ENCODE results near the gene TULP4.
"Not testable (repeated sequence)": the region's sequence is repeated elsewhere in the genome, so short reads cannot be mapped to it uniquely, and the experiment has no call there.

Gene TULP4

DNA sequence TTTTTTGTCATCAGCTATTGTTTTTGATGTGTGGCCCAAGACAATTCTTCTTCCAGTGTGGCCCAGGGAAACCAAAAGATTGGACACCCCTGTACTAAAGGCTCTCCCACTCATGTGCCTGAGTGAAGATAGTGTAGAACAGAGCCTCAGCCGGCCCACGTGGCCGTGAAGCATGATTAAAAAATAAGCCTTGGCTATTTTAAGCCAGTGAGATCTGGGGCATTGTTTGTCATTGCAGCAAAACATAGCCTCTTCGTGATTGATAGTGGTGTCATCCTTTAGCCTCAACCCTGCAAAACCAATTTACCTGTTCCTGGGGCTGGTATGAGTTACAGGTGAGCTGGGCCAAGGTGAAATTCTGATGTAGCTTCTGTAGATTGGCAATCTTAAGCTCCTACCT, 85.3 kb downstream of the TULP4 start:
- DNase-seq: no peak

DNA sequence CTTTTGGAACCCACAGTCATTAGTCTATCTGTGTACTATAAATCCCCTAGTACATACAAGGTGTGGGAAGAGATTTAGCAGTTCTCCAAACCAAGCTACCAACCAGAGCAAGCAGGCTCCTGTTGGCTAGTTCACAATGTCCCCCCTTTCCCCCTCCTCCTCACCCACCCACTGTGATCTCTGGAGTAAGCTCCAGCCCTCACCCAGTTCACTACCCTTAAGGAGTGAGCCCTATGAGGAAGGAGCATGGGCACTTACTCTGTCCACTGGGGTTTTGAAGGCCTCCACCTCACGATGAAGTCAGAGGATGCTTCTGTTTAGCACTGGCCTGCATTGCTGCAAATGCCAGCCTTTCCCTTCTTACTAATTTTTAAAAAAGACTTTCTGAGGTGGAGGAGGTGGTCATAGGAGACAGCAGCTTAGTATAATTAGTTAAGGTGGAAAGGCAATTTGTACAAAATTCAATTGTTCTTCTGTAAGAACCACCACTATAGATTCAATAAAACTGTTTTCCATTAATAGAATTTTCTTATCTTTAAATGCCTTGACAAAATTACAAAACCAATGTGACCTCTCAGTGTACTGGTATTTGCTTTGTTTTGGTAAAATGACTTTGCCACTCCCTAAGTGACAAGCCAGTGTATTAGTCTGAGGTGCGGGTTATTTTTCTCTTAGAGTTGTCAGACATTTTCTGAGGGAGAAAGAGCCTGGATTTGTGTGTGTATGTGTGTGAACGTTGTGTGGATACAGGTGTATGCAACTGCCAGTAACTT, 86.2 kb downstream of the TULP4 start:
- no peak for DNase-seq

DNA sequence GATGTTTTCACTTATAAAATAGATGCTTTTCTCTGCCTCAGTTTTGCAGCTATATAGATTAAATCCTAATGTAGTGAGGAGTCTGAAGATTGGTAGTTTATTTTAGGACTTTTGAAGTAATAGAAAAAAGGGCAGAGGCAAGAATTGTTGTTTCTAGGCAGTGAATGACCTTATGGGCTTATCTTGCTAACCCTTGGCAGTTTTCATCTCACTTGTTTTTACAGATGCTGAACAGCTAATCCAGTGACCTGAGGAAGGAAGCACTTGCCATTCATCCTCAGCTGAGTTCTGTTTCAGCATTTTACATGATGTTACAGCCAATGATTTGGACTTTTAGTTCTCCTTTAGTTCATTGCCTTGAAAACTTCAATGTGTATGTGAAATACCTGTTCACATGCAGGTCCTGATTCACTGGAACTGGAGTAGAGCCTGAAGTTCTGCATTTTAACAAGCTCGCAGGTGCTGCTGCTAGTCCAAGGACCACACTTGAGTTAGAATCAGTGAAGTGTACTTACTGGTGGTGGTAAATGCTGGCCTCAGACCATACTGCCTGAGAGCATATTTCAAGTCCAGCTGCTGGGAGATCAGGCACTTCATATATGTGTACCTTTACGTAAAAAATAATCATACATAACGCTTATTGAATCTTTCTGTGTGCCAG, 86.9 kb downstream of the TULP4 start:
- no peak for DNase-seq

DNA sequence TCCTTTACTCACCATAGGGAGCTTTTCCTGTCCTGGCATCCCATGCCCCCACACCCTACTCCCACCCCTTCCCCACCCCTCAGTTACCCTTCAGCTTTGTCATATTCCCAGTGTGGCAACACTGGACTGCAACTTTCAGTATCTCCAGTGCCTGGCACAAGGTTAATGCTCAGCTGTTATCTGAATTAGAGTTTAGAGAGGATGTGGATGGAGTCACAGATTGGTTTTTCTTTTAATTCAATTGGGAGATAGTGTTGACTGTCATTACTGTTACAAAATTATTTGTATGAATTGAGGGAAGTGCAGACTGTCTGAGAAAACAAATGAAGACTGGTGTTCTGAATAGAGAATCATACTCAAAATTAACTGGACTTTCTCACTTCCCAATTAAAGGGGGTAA, 89.9 kb downstream of the TULP4 start:
- no peak for DNase-seq

DNA sequence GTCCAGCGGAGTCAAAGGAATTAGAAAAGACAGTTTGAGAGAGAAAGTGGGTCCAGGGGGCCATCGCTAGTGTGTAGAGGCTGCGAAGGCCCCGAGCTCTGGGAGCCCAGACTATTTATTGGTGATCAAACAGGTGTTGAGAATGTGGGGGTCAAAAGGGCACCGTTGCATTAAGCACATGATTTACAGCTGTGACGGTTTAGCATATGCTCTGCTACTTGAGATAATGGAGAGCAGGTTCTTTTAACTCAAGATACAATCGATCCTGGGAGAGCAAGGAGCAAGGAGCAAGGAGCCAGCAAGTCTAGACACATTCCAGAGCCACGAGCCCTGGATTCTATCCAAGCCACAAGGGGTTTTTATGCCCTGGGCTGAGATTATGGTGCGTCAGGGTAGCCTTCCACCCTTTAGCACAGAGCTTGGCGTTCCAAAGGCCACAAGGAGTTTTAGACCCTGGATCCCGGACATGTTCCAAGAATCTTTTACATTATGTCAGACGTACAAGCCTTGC, 93.1 kb downstream of the TULP4 start:
- not testable (repeated sequence) for DNase-seq

DNA sequence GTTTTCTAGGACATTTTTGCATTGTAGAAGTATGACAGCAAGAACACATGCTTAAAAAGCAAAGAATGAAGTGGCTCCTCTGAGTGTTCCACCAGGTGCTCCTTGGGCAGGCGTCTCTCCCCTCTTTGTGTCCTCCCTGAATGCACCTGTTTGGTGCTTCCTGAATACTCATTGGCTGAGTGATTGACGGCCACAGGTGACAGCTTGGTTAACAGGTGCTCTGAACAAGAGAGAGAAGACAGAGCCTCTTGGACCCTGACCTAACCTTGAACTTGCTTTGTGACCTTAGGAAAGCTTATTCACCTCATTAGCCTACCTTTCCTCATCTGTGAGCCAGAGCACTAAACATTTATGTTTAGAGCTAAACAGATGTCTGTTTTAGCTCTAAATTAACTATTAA, 93.7 kb downstream of the TULP4 start:
- DNase-seq: no peak

DNA sequence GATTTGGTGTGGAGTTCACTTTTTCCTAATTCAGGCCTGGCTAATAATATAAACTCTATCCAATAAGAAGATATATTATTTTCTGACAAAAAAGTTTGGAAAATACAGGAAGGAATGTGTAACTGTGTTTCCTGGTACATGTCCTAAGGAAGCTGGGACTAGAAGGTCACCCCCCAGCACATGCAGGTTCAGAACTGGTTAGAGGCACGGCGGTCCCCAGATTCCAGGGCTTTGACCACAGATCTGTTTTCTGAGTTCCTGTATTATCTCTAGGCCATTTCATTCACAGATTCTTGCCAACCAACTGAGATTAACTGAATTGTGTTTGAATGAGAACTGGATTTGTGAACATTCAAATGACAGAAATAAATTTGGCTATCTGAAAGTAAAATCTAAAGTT, 94.5 kb downstream of the TULP4 start:
- no peak for DNase-seq

DNA sequence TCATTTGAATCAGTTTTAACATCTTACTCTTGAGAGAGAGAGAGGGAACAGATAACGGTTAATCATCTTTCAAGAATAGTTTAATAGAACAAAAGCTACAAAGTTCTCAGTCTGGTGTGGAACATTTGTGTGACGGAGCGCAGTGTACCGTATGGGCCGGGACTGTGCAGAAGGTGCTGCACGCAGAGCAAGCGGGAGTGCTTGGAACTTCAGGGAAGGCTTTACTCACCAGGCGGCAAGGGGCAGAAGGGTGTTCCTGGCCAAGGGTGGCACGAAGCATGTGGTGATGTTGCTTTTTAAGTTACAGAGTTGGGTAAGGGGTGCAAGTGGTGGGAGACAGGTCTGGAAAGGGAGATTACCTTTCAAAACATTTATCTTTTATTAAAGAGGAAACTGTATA, 95.7 kb downstream of the TULP4 start:
- DNase-seq: no peak

DNA sequence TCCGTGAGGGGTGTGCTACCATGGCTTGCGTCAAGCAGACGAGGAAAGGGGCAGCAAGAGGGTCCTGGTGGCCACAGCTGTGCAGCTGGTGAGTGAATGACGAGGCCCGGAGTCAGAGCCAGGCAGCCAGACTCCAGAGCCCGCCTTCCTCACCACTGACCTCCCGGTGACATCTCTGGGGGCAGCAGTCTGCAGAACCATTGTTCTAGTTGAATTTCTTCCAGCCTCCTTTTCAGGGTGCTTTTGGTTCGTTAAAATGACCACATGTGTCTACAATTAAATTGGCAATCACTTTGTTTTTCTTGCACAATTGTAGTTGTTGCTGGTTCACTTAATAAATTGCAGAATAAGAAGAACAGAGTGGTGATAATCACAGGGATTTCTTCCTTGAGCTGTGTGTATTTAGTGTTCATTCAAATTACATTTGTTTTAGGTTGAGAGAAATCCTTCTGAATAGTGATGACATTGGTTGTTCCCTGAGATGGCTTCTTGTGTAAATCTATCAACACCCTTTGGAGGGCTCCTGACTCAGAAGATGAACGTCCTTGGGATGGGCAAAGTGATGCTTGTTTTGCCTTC, 96.4 kb downstream of the TULP4 start:
- no peak for DNase-seq

DNA sequence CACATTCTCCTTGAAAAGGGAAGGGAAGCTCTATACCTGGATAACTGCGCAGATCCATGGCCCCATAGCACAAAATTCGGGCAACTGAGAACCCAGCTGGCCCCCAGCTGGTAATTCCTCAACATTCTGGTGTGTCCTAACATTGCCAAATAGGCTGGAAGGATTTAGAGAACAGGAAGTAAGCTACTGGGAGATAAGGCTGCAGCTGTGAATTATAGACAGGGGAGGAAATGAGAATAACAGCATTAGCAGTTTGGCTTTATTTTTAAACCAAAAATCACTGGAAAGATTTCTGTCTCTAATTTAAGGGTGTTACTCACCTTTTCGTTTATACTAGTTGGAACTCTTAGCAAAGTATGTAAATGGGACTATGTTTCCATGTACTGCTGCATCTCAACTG, 97.2 kb downstream of the TULP4 start:
- DNase-seq: no peak

DNA sequence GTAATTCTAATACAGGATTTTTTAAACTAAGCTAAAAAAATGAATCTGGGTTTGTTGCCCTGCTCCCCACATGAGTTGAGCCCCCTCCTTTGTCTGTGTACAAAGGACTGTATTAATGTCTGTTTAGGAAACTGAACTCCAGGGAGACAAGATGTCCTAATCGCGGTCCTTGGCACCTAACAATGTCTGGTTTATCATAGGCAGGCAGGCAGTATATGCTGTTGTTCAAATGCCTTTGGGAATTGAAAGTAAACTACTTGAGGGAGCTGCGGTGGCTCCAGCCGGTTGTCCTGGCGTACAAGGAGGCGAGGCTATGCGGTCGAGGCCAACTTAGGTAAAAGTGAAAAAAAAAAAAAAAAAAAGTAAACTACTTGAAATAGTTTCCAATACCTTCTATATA, 98.5 kb downstream of the TULP4 start:
- no peak for DNase-seq

DNA sequence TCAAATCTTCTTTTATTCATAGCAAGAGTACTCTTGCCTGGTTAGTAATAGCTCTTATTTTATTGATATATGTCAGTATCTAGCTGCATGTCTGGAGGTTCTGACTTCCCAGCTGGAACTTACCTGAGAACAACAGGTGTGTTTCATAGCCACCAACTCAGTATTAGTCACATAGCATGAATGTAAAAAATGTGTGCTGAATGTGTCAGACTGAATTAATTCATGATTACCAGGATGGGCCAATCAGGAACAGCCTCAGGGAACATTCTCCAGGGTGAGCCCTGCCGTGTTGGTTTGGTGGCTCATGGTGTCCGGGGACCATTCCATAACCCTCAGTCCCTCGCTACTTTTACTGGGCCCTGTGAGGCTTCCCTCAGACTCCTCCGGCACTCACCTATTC, 99.7 kb downstream of the TULP4 start:
- no peak for DNase-seq

DNA sequence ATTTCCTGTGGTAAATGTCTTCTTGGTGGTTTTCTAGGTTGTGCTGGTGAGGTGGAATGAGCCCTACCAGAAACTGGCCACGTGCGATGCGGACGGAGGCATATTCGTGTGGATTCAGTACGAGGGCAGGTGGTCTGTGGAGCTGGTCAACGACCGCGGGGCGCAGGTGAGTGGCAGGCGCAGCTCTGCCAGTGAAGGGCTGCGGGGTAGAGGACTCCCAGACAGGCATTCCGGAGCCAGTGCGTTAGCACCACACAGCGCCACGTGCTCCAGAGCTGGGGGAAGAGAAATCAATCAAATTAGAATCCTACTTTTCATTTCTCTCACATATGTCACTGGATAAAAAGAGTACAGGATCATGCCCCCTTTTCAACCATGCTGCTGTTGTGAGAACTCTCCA, 100.8 kb downstream of the TULP4 start:
- DNase-seq: no peak

DNA sequence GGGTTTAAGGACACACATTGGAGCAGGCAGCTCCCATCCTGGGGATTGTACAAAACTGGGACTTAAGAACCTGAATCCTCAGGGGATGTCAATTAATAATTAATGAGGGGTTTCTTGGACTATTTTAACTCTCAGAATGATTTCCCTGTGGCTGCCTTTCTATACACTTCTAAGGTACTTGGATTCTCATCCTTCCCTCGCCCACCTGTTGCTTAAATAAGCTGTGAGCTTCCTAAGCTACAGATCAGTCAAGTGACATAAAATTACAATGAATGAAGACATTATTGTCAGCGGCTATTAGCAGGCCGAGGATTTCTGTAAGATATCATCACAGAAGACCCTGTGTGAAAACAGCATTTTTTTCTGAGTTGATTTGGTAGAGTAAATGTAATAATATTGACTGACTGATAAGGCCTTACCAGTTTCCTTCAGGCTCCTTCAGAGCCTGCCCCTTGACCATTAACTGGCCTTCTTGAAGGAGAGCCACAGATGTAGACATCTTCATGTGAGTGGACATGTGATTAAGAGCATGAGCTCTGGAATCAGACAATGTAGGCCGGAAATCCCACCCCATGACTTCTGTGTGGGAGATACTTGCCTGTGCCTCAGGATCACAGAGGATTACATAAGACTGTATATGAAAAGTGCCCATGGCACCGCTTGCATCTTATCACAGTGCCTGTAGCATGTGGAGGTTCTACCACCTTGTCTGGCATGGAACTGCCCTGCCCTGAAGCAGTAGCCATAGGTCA, 101.7 kb downstream of the TULP4 start:
- DNase-seq: no peak

DNA sequence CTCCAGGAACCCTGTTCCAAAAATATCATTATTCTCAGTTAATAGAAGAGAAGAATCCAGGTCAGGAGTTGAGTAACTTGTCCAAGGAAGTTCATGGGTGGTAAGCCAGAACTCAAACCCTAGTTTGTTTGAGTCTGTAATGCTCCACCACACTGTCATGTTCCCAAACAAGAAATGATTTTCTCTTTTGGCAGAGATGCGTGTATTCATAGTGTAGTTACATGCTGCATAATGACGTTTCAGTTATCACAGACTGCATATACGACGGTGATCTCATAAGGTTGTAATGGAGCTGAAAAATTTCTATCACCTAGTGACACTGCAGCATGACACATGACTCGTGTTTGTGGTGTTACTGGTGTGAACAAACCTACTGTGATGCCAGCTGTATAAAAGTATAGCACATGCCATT, 102.6 kb downstream of the TULP4 start:
- DNase-seq: no peak

DNA sequence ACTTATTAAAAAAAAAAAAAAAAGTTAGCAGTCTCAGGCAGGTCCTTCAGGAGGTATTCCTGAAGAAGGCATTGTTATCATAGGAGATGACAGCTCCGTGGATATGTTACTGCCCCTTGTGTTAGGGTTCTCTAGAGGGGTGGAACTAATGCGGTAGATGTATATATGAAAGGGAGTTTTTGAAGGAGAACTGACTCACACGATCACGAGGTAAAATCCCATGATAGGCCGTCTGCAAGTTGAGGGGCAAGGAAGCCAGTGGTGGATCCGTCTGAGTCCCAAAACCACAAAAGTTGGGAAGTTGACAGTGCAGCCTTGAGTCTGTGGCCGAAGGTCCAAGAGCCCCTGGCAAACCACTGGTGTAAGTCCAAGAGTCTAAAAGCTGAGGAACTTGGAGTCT, 103.4 kb downstream of the TULP4 start:
- no peak for DNase-seq

DNA sequence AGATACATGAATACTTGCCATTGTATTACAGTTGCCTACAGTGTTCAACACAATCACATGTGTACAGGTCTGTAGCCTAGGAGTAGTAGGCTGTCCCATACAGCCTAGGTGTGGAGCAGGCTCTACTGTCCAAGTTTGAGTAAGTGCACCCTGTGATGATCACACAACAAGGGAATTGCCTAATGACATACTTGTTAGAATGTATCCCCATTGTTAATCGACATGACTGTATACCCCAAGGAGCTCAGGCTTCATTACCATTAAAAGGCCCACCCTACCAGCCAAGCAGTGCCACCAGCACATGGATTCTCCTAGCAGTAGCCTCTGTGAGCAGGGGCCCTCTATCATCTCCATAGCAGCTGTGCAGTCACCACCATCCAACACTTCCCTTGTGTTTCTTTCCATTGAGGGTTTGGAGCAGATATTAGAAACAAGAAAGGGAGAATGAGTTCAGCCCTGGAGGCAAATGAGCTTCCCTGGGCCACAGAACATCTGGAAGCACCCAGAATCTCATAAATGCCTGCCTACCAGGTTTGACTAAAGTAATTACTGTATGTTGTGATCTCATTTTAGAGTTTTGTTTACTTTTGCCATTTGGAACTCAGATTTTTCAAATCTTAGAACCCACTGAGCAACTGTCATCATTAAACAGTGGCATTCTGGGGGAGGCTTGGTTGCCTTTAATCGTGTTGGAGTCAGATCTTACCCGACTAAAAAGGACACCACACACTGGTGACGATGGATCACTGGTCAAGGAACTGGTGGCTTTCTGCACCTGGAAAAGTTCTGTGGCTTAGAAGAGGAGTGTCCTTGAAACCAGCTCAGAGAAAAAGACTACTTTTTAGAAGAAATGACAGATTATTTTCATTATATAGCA, 104.9 kb downstream of the TULP4 start:
- no peak for DNase-seq

DNA sequence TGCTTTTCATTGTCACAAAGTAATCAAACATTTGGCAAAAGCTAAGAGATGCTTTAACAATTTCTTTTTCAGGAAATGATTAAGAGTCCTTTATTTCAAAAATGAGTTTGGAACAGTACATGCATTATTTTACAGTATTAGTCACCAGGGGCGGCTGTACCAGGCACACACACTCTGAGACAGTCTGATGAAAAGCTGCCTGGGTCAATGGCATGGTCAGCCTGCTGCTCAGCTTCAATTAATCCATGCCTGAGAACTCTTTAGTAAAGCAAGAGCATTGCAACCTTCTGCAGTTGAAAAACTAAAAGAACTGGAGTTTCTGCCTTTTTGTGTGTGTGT, 105.5 kb downstream of the TULP4 start:
- no peak for DNase-seq

DNA sequence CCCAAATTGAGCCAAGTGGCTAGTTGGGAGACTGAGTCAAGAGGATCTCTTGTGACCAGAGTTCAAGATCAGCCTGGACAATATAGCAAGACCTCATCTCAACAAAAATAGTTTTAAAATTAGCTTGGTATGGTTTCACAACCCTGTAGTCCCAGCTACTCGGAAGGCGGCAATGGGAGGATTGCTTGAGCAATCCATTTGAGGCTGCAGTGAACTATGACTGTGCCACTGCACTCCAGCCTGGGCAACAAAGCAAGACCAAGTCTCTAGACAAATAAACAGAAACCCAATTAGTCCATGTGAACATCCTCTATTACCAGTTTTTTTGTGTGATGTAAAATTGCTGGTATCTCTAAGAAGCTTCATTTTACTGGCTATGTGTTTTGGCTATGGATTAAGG, 106.2 kb downstream of the TULP4 start:
- no peak for DNase-seq

DNA sequence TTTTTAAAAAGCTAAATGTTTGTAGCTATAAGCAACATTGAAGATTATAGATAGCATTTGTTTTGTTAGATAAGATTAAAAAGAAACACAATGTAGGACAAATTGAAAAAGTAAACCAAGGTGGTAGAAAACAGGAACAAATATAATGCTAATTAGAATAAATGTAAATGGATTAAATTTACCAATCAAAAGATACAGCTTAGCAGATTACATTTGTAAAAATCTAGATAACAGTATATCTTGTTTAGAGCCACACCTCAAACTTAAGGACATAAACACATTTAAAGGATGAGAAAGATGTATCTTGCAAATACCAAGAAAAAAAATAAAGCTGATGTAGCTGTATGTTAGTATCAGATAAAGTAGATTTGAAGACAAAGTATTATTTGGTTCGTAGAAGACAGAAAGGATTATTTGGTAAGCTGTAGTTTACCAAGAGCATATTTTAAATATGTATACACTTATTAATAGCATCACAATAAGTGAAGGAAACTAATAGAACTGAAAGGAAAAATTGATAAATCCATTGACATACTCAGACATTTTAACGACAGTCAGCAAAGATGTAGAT, 107.2 kb downstream of the TULP4 start:
- DNase-seq: no peak

DNA sequence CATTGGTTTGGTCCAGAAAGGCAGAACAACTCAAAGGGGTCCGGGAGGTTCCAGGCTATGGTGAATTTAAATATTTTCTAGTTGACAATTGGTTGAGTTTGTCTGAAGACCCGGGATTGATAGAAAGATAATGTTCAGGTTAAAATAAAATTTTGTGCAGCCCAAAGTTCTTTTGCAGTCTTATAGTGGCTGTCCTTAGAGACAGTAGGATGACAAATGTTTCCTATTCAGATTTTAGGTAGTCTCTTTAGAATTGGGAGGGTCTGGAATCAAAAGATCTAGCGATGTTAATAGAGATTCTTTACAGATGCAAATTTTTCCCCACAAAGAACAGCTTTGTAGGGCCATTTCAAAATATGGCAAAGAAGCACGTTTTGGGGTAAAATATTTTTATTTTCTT, 109.1 kb downstream of the TULP4 start:
- DNase-seq: no peak

DNA sequence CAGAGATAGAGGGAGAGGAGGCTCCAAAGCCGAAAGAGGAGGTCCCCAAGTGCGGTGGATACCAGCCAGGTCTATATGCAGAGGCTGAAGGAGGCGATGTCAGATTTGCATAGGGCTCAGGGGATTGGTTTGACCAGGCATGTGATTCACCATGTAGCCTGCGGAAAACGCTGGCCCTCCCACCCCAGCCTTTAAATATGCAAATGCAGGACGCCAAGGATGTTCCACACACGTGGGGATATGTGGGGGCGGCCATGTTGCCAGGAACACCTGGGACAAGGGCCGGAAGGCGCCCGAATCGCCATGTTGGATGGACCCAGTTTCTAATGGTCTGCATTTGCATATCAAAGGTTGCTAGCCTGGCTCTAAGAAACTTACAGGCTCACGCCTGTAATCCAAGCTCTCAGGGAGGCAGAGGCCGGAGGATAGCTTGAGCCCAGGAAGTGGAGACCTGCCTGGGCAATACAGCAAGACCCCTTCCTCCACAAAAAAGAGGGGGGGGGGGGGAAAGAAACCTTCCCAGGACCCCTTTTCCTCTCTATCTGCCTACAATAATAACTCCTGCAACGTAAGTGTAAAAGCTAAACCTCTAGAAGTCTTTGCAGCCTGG, 110.5 kb downstream of the TULP4 start:
- DNase-seq: no peak

All from activated CD4-positive, alpha-beta T cell treated with anti-CD3 and anti-CD28 coated beads for 4 hours (primary cell).